IPS DF 6.9 (cell line): Measurements from ENCODE around the gene CPLANE1.
"Not testable (repeated sequence)": the region's sequence is repeated elsewhere in the genome, so short reads cannot be mapped to it uniquely, and the experiment has no call there.

Experiments used
- DNase-seq: peaks from one replicate; pipeline ENCODE4 v3.0.0-alpha.2; 2013; ENCODE audit warnings: low read depth, low spot score
- H3K27ac ChIP-seq: one replicate; pipeline ENCODE4 v1.5.1; 2013; ENCODE audit warnings: low read length, control low read depth
- H3K27me3 ChIP-seq: 2 replicates; pipeline ENCODE4 v1.6.1; 2013; ENCODE audit warnings: mild to moderate bottlenecking, low read length; ENCODE audit not compliant: control insufficient read depth, insufficient read depth
- H3K36me3 ChIP-seq: 2 replicates; pipeline ENCODE4 v1.6.1; 2013; ENCODE audit warnings: low read length; ENCODE audit not compliant: control insufficient read depth, insufficient read depth
- H3K4me1 ChIP-seq: 2 replicates; pipeline ENCODE4 v1.6.1; 2013; ENCODE audit warnings: low read length; ENCODE audit not compliant: control insufficient read depth, insufficient read depth
- H3K4me3 ChIP-seq: 2 replicates; pipeline ENCODE4 v1.5.1; 2013; ENCODE audit warnings: mild to moderate bottlenecking, low read length
- H3K9me3 ChIP-seq: 2 replicates; pipeline ENCODE4 v1.6.1; 2013; ENCODE audit warnings: low read length, inconsistent platforms; ENCODE audit not compliant: control insufficient read depth, insufficient read depth
- WGBS: extraction: QIAGEN DNeasy Blood & Tissue Kit; methylation state at CpG from one replicate; pipeline ENCODE4 v1.1.7; 2013; ENCODE audit warnings: mixed read lengths, missing lambda C conversion rate; ENCODE audit not compliant: insufficient read length, insufficient coverage; 5-methylcytosine and 5-hydroxymethylcytosine counted together

The CPLANE1 gene

GRCh38 chr5:37184748-37185364 is 64.3 kb downstream of the CPLANE1 start:
- H3K9me3 ChIP-seq = no peaks in the 10 kb centered on the region
- H3K36me3 ChIP-seq = no peaks in the 10 kb centered on the region
- no peaks in the 10 kb centered on the region for H3K27me3 ChIP-seq
- no peaks in the 10 kb centered on the region for H3K4me1 ChIP-seq
- H3K4me3 ChIP-seq = no peak overlapping the region
- DNase-seq = no peak
- H3K27ac ChIP-seq = no peak overlapping the region
- WGBS = no CpG with 5 or more reads among the region's 4 CpGs

- Histone ChIP-seq H3K27ac (no peak overlapping the region), H3K4me1 (no peaks in the 10 kb centered on the region), H3K9me3 (no peaks in the 10 kb centered on the region), H3K27me3 (no peaks in the 10 kb centered on the region), H3K36me3 (no peaks in the 10 kb centered on the region), H3K4me3 (no peak overlapping the region)
- WGBS = no CpG with 5 or more reads among the region's 1 CpG
- no peak for DNase-seq
These were observed 66.5 kb downstream of the CPLANE1 start for GRCh38 chr5:37182667-37183066.

GRCh38 chr5:37174928-37175327 is 74.2 kb downstream of the CPLANE1 start:
- DNase-seq = no peak
- Histone ChIP-seq H3K4me1 (no peaks in the 10 kb centered on the region), H3K4me3 (no peak overlapping the region), H3K36me3 (no peaks in the 10 kb centered on the region), H3K27ac (no peak overlapping the region), H3K27me3 (no peaks in the 10 kb centered on the region), H3K9me3 (no peaks in the 10 kb centered on the region)
- WGBS = no CpG with 5 or more reads among the region's 3 CpGs

- no peak for DNase-seq
- Histone ChIP-seq H3K4me1 (no peaks in the 10 kb centered on the region), H3K27me3 (no peaks in the 10 kb centered on the region), H3K4me3 (no peak overlapping the region), H3K27ac (no peak overlapping the region), H3K36me3 (no peaks in the 10 kb centered on the region), H3K9me3 (no peaks in the 10 kb centered on the region)
- no CpG with 5 or more reads among the region's 2 CpGs for WGBS
These were observed 76.2 kb downstream of the CPLANE1 start for GRCh38 chr5:37172957-37173356.

- H3K27me3 ChIP-seq = no peaks in the 10 kb centered on the region
- H3K36me3 ChIP-seq = no peaks in the 10 kb centered on the region
- H3K27ac ChIP-seq = no peak overlapping the region
- no CpG with 5 or more reads among the region's 6 CpGs for WGBS
- DNase-seq = no peak
- H3K9me3 ChIP-seq = no peaks in the 10 kb centered on the region
- H3K4me3 ChIP-seq = no peak overlapping the region
- H3K4me1 ChIP-seq = no peaks in the 10 kb centered on the region
These were observed 78.3 kb downstream of the CPLANE1 start for GRCh38 chr5:37170856-37171255.

- Histone ChIP-seq H3K9me3 (no peaks in the 10 kb centered on the region), H3K4me3 (no peak overlapping the region), H3K36me3 (no peaks in the 10 kb centered on the region), H3K27ac (no peak overlapping the region), H3K4me1 (no peaks in the 10 kb centered on the region), H3K27me3 (no peaks in the 10 kb centered on the region)
- WGBS = no CpG with 5 or more reads among the region's 3 CpGs
- no peak for DNase-seq
These were observed 83.0 kb downstream of the CPLANE1 start for GRCh38 chr5:37166197-37166596.

- H3K27me3 ChIP-seq = no peaks in the 10 kb centered on the region
- no CpG with 5 or more reads among the region's 1 CpG for WGBS
- no peaks in the 10 kb centered on the region for H3K4me1 ChIP-seq
- no peaks in the 10 kb centered on the region for H3K9me3 ChIP-seq
- H3K4me3 ChIP-seq = no peak overlapping the region
- no peak overlapping the region for H3K27ac ChIP-seq
- no peaks in the 10 kb centered on the region for H3K36me3 ChIP-seq
- DNase-seq = no peak
These were observed 83.4 kb downstream of the CPLANE1 start for GRCh38 chr5:37165761-37166160.

GRCh38 chr5:37153661-37154060 is 95.5 kb downstream of the CPLANE1 start:
- no CpG with 5 or more reads among the region's 3 CpGs for WGBS
- H3K9me3 ChIP-seq = no peaks in the 10 kb centered on the region
- H3K27ac ChIP-seq = no peak overlapping the region
- H3K36me3 ChIP-seq = no peaks in the 10 kb centered on the region
- DNase-seq = no peak
- no peak overlapping the region for H3K4me3 ChIP-seq
- no peaks in the 10 kb centered on the region for H3K4me1 ChIP-seq
- H3K27me3 ChIP-seq = no peaks in the 10 kb centered on the region

- no peaks in the 10 kb centered on the region for H3K9me3 ChIP-seq
- H3K36me3 ChIP-seq = no peaks in the 10 kb centered on the region
- H3K27me3 ChIP-seq = no peaks in the 10 kb centered on the region
- no peak overlapping the region for H3K27ac ChIP-seq
- DNase-seq = no peak
- WGBS = no CpG with 5 or more reads among the region's 1 CpG
- H3K4me1 ChIP-seq = no peaks in the 10 kb centered on the region
- no peak overlapping the region for H3K4me3 ChIP-seq
These were observed 102.3 kb downstream of the CPLANE1 start for GRCh38 chr5:37146896-37147295.

- Histone ChIP-seq H3K4me3 (no peak overlapping the region), H3K27me3 (no peaks in the 10 kb centered on the region), H3K9me3 (no peaks in the 10 kb centered on the region), H3K27ac (no peak overlapping the region), H3K4me1 (no peaks in the 10 kb centered on the region), H3K36me3 (peaks cover 2% of the 10 kb centered on the region; the same call in 1 of the 2 replicates)
- WGBS = no CpG with 5 or more reads among the region's 2 CpGs
- no peak for DNase-seq
These were observed 112.5 kb downstream of the CPLANE1 start for GRCh38 chr5:37136694-37137093.

- not testable (repeated sequence) for H3K27me3 ChIP-seq, DNase-seq, H3K4me1 ChIP-seq, H3K4me3 ChIP-seq, H3K27ac ChIP-seq, H3K9me3 ChIP-seq, H3K36me3 ChIP-seq
- no CpG with 5 or more reads among the region's 6 CpGs for WGBS
These were observed 113.9 kb downstream of the CPLANE1 start for GRCh38 chr5:37135312-37135711.
